Fibroblast of mammary gland (primary cell): ENCODE data around the gene EIF1AD.
"Not testable (repeated sequence)": the region's sequence is repeated elsewhere in the genome, so short reads cannot be mapped to it uniquely, and the experiment has no call there.

Source experiments
- DNase-seq: peaks from one replicate; pipeline ENCODE4 v3.0.0-alpha.2; 2010; ENCODE audit warnings: low read depth
- H3K4me3 ChIP-seq: 2 replicates; pipeline ENCODE4 v1.5.1; 2011; ENCODE audit warnings: low read depth, mild to moderate bottlenecking, low read length, moderate library complexity; ENCODE audit not compliant: control insufficient read depth
- TF ChIP-seq, protein P1 (sequence below): conservative IDR thresholded peaks from 2 replicates; pipeline ENCODE4 v1.5.1; 2011; ENCODE audit warnings: low read depth, low read length, inconsistent platforms; ENCODE audit not compliant: control insufficient read depth, insufficient read depth

The EIF1AD gene

DNA sequence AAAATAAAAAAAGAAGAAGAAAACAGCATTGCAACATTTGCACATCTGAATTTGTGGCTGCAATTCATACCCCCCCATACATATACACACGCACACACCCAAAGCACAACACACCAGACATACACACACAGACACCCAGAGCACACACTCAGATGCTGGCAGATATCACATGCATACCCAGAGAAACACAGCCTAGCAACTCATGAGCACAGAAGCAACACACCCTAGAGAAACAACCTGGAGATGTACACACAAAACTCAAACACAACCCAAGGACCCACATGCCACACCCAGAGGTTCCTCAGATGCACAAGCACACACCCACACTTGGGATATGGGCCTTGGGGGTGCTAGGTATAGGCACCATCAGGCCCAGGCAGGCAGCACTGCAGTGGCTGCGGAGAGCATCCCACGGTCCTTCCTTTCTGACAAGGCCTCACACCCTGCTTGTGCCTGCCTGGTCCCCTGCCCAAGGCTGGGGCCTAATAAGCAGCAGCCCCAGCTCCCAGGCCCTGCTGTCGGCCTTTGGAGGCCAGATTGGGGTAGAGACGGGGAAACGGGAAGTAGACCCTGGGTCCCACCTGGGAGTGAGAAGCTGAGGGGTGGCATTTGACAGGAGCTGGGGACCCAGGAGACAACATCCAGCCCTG lies 13.0 kb upstream of the EIF1AD start:
- H3K4me3 ChIP-seq, result no peak overlapping the region
- no peak for DNase-seq
- TF ChIP-seq, protein P1, sequence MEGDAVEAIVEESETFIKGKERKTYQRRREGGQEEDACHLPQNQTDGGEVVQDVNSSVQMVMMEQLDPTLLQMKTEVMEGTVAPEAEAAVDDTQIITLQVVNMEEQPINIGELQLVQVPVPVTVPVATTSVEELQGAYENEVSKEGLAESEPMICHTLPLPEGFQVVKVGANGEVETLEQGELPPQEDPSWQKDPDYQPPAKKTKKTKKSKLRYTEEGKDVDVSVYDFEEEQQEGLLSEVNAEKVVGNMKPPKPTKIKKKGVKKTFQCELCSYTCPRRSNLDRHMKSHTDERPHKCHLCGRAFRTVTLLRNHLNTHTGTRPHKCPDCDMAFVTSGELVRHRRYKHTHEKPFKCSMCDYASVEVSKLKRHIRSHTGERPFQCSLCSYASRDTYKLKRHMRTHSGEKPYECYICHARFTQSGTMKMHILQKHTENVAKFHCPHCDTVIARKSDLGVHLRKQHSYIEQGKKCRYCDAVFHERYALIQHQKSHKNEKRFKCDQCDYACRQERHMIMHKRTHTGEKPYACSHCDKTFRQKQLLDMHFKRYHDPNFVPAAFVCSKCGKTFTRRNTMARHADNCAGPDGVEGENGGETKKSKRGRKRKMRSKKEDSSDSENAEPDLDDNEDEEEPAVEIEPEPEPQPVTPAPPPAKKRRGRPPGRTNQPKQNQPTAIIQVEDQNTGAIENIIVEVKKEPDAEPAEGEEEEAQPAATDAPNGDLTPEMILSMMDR, result no peak

DNA sequence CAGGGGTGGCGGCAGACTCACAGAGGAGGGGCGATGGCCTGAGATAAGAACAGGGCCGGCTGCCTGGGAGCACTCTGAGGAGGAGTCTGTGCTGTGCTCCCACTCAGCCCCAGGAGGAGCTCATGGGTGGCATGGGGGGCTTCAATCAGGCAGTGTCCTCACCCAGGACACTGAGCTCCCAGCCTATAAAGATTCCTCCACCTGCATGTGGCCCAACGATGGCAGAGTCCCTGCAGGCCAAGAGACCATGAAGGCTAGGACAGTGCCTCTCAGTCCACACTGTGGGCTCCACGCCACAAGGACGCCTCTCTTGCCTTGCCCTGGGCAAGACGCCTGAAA lies 11.8 kb upstream of the EIF1AD start:
- TF ChIP-seq, protein P1, result no peak
- H3K4me3 ChIP-seq, result no peak overlapping the region
- no peak for DNase-seq

DNA sequence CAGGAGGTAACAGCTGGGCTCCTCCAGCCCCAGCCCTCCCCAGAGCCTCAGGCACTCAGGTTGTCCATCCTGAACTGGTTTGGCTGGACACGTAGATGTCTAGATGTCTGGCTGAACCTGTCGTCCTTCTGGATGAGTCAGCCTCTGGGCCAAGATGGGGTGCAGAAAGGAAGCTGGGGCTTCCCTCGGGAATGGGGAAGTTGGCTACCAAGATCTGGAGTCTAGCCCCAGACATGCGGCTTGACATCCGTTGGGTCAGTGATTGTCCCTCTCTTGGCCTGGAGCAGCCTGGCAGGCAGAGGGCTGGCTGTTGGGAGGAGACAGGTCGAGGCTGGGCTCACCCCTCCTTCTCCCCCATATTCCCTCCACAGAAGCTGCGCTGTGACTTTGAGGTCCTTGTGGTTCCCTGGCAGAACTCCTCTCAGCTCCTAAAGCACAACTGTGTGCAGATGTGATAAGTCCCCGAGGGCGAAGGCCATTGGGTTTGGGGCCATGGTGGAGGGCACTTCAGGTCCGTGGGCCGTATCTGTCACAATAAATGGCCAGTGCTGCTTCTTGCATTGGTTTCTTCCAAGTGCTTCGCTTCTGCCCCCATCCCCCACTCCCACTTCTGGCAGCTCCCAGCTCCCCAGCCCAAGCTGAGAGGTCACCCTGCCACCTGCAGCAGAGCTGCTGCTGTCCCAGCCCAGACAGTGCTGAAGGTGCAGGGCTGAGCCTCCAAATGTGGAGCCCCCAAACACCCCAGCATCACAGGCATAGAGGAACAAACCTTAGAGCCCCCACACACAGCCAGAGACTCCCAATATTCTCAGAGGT lies 11.2 kb upstream of the EIF1AD start:
- H3K4me3 ChIP-seq, result no peak overlapping the region
- TF ChIP-seq, protein P1, result no peak
- no peak for DNase-seq

DNA sequence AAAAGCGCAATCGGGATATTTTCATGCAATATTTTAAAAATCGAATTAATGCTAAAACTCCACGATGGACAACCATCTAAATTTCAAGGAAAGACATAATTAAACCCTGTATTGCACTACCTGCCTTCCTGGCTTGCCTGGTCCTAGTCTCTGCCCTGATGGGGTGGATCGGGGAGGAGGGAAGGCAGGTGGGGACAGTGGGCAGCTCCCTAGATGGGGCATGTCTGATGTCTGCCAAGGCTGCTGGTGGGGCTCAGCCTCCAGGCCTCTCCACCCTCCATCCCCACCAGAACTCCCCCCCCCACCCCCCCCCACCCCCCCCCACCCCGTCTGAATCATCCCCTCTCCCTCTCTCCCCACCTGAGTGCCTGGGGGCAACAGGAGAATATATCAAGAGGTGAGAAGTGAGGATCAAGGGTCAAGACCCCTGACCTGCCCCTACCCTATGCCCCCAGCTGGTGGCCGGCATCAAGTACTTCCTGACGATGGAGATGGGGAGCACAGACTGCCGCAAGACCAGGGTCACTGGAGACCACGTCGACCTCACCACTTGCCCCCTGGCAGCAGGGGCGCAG lies 10.5 kb upstream of the EIF1AD start:
- DNase-seq, result no peak
- no peak overlapping the region for H3K4me3 ChIP-seq
- TF ChIP-seq, protein P1, result no peak

DNA sequence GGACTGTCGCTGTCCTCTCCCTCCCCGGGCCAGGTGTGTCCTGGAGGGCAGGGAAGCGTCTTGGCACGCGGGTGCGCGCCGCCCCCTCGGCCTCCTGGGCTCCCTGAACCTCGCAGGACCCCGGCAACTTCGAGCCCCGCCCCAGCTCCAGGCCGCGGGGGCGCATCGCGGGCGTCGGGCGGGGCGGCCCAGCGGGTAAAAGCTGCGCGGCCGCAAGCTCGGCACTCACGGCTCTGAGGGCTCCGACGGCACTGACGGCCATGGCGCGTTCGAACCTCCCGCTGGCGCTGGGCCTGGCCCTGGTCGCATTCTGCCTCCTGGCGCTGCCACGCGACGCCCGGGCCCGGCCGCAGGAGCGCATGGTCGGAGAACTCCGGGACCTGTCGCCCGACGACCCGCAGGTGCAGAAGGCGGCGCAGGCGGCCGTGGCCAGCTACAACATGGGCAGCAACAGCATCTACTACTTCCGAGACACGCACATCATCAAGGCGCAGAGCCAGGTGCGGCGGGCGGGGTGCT lies 9.9 kb upstream of the EIF1AD start, which contains the start of gene CST6:
CST6 (plus strand) TSS at position 224 of the 519 bp plus-strand sequence; CDS start at position 261, 37 bp downstream.
- TF ChIP-seq, protein P1, result no peak
- no peak within 1 kb of the TSS for H3K4me3 ChIP-seq

DNA sequence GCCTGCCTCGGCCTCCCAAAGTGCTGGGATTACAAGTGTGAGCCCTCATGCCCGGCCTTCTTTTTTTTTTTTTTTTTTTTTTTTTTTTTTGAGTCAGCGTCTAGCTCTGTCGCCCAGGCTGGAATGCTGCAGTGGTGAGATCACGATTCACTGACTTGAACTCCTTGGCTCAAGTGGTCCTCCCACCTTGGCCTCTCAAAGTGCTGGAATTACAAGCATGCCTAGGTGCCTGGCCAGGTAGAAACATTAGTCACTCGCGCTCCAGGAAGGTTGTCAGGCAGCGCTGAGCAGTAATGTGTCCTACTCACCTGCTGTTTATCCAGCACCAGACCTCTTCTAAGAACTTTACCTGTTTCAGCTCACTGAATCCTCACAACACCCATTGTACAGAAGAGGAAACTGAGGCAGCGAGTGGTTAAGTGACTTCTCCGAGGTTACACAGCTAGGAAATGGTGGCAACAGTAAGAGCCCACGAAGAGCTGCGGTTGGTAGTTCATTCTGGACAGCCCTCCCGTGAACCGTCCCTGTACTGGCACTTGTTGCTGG lies 9.4 kb upstream of the EIF1AD start:
- TF ChIP-seq, protein P1, result no peak
- no peak overlapping the region for H3K4me3 ChIP-seq
- peak; percentile 62 for DNase-seq

More for the DNA sequence above, 9.9 kb upstream of the EIF1AD start, which contains the start of gene CST6:
- no peak for DNase-seq

DNA sequence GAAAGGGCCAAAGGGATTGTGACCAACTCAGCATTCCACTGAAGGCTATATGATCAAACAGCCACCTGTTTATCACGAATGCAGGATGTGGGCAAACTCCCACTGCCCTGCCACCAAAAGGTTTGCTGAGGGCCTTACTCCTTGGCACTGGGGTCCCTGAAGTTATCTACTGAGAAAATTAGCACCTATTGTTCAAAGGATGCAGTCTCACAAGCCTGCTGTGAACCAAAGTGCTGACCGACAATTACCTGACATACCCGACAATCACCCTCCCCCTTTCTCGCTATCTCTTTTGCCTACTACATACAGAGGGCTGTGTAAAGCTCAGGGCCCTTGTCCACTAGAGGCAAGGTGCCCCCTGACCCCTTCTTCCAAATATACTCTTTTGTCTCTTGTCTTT lies 8.1 kb upstream of the EIF1AD start:
- DNase-seq, H3K4me3 ChIP-seq: not testable (repeated sequence)
